ENCODE measurements around the gene CSF3.

DNA sequence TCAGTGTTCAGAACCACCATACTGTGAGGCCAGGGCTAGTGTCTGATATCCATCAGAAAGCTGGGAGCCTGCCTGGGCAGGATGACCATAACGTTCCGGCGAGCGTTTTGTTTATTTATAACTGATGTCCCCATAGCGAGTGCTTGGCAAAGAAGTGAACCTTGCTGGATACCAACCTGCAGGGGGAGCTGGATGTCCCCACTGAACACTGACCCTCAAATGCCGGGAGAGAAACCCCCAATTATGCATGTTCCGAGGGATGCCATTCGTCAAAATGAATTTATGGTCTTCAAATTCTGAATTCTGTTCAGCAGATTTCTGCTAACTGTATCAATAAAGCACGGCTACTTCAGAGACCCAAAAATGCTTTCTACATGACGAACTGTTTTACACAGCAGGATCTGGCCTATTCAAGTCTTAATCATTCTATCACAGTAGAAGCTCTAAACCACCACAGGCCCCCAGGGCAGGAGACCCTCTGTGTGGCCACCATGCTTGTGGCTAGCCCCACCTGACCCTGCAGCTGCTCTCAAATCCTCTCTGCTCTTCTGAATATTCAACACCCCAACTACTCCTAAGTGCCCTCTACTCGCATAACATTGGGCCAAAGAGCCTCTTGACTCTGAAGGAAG lies 23.8 kb downstream of the CSF3 start:
- TF ChIP-seq, protein P1, sequence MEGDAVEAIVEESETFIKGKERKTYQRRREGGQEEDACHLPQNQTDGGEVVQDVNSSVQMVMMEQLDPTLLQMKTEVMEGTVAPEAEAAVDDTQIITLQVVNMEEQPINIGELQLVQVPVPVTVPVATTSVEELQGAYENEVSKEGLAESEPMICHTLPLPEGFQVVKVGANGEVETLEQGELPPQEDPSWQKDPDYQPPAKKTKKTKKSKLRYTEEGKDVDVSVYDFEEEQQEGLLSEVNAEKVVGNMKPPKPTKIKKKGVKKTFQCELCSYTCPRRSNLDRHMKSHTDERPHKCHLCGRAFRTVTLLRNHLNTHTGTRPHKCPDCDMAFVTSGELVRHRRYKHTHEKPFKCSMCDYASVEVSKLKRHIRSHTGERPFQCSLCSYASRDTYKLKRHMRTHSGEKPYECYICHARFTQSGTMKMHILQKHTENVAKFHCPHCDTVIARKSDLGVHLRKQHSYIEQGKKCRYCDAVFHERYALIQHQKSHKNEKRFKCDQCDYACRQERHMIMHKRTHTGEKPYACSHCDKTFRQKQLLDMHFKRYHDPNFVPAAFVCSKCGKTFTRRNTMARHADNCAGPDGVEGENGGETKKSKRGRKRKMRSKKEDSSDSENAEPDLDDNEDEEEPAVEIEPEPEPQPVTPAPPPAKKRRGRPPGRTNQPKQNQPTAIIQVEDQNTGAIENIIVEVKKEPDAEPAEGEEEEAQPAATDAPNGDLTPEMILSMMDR (IDR thresholded peaks at IDR 0.05; ENCODE audit: insufficient read depth, low read length, poor library complexity, severe bottlenecking) = no peak
- no peak for TF ChIP-seq EZH2phosphoT487 (conservative IDR thresholded peaks at IDR 0.05; ENCODE audit: low read length)

Measured in SU-DHL-6 (cell line).